Medulla oblongata (tissue), 1 donor: ENCODE measurements around the gene CHCHD10.

ENCODE experiments used
- DNase-seq: peaks from one replicate; pipeline ENCODE4 v3.0.0-alpha.2; 2015; ENCODE audit errors: extremely low spot score

Gene CHCHD10

DNA sequence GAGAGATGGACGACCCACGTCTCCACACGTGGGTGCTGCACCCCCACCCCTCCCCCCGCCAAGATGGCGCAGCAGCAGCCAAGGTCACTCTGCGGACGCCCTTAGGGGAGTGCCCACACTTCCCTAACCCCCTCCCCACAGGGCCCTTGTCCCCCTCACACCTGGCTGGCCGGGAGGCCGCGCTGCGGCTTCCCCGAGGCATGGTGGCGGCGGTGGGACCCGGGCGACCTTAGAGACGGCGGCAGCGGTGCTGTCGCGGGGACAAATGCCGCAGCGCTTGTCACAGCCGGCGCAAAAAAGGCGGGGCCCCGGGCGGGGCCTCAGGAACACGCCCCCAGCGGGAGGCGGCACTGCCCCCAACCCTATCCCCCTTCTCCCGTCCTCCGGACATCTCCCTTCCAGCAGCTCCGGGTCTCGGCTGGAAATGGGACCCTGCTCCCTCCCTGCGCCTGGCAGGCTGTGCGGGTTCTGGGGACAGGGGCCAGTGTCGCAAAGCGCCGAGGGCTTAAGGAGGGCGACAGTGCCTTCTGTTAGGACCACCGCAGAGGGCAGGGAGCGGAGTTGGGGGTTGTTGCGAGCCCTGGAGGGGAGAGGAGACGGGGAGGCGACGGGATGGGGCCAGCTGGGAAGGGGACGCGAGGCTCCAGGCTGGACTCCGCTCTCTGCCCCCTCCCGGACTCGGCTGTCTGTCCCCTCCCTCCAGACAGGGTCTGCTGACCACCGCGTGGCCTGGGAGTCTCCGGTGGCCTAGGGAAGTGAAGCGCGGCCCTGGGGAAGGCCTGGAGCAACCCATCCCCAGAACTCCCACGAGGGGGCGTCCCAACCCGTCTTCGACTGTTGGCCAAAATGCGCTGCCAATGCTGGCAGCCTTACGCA, at the start of gene CHCHD10:
CHCHD10 (minus strand) TSS at position 300 of the 876 bp plus-strand sequence; CDS start at position 202, 98 bp downstream.
- peak; percentile 95 for DNase-seq

DNA sequence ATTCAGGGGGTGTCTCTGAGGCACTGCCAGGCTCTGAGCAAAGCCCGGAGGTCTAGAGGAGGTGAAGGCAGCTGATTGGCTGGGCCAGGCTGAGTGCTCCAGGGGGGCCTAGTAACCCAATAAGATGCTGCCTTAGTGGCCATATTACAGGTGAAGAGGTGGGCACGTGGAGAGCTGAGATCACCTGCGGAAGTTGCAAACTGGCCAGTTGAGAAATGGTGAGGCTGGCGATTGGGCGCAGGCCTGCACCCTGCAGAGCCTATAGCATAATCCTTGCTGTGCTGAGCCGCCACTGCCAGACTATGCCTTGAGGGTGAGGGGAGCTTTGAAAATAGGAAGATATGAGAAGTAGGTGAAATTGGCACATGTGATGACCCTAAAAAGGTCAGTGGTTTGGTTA, 49.4 kb upstream of the CHCHD10 start:
- no peak for DNase-seq

DNA sequence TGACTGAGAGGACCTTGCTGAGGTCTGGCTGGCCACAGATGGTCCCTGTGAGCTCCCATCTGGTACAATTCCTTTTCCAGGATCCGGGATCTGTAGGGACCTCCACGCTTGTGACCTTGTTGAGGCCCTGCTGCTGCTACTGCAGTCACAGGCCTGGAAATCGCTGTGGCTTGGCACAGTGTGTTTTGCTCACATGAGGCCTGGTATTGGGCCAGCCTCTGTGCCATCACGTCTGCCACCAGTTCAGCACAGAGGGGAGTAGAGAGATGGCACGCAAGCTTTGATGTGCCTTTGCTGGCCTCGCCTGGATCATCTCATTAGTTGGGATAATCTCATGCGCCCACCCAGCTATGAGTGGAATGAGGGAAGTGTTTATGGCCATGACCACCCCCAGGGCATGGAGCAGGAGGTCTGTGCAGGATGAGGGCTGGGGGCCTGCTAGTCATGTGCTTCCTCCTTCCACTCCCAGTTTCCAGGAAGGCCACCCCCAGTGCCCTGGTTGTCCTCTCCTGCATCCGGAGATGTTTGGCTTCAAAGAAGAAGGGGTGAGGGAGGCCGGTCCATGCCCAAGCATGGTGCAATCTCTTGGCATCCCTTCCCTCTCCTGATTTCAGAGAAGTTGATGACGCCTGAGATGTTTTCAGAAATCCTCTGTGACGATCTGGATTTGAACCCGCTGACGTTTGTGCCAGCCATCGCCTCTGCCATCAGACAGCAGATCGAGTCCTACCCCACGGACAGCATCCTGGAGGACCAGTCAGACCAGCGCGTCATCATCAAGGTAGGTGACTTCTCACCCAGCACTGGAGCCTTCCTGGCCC, 48.6 kb upstream of the CHCHD10 start:
- peak; percentile 56 for DNase-seq

DNA sequence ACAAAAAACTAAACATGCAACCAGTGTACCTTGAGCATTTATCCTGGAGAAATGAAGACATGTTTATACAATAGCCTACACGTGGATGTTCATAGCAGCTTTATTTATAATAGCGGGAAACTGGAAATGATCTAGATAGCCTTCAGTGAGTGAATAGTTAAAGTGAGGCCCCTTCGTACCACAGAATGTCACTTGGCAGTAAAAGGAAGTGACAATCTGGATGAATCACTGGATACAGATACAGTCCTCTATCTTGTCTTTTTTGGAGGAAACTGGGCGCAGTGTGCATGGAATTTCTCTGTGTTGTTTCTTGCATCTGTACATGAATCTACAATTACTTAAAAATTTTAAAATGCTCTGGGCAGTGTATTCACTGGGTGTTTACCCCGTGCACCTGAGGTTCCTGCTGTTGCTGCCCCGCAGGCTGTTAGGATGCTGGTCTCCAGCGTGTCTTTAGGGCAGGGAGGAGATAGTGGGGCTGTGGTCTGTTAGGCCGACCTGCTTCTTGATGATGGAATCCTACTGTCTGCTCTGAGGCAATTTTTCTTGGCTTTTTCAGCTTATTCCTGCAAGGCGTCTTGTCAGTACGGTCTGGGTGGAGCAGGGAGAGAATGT, 47.9 kb upstream of the CHCHD10 start:
- DNase-seq, result no peak

DNA sequence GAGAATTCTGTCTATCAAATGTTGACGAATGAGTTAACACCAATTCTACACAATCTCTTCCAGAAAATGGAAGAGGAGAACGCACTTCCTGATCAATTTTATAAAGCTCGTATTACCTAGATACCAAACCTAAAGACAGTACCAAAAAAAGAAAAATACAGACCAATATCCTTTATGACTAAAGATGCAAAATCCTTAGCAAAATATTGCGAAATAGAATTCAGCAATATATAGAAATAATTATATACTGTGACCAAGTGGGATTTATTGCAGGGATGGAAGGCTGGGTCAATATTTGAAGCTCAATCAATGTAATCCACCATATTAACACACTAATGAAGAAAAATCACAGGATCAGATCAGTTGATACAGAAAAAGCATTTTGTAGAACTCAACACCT, 44.6 kb upstream of the CHCHD10 start:
- no peak for DNase-seq

GRCh38 chr22:23806837-23807236, 39.1 kb upstream of the CHCHD10 start:
- no peak for DNase-seq

GRCh38 chr22:23804781-23805291, 37.1 kb upstream of the CHCHD10 start:
- peak; percentile 43 for DNase-seq

DNA sequence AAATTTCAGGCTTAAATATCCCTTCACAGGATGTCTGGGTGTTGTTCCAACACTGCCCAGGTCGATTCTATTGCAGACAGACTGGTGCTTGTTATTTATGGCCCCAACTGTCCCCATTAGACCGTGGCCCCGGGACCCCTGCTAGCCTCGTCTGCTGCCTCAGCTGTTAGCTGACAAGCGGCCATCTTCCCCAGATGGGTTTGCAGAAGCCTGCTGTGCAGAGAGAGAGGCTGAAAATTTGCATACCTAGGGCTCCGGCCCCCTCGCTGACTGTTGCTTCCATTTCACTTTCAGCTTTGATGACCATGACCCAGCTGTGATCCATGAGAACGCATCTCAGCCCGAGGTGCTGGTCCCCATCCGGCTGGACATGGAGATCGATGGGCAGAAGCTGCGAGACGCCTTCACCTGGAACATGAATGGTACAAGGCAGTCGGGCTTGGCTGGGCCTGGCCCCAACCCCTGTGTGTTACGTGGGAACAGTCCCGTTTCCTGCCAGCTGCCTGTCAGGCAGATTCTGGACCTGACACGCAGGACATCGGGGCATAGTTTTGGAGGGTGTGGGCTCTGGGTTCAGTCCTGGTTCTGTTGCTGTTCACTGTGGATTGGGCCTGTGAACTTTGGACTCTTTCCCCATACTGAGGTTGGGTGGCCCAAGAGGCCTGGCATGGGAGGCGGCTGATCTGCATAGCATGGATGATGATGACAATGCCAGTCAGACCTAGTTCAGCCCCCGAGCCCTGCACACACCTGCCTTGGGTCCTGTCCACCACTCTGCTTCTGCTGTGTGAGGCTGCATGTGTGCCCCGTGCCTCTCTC, 35.4 kb upstream of the CHCHD10 start:
- DNase-seq, result no peak

DNA sequence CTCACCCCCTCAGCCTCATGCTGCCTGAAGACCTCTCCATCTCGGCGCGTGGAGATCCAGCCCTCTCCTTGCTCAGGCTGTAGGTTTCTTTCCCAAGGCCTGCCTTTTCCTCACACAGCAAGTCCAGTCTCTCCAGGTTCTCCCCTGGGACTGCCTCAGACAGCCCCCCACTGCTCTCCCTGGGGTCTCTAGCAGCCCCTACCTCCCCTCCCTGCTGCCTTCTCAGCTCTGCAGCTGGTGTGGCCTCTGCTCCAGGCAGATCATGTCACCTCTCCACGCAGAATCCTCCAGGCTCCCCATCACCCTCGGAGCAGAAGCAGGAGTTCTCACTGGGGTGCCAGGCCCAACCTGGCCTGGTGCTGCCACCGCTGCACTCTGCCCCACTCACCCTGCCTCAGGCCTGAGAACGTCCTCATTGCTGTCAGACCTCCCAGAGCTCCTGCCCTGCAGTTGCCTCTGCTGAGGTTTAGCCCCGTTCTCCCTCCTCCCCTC, 34.2 kb upstream of the CHCHD10 start:
- DNase-seq, result no peak

DNA sequence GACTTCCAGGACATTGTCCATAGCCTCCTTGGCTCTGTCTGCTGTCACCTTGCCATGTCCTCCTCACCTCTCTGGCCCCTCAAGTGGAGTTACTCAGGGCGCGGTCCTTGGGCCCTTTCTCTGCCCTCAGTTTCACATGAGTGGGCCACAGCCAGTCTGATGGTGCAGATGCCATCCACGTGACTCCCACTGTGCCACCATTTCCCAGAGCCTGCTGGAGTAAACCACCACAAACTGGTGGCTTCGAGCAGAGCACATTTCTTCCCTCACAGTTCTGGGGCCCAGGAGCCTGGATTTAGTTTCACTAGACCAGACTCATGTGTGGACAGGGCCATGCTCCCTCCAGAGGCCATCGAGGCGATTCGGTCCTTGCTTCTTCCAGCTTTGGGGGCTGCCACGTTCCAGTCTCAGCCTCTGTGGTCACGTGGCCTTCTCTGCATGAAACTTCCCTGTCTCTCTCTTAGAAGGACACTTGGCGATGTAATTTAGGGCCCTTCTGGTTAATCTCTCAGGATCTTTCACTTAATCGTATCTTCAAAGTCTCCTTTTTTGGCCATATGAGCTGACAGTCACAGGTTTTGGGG, 33.6 kb upstream of the CHCHD10 start:
- no peak for DNase-seq

GRCh38 chr22:23800297-23801237, 32.8 kb upstream of the CHCHD10 start:
- DNase-seq, result no peak

DNA sequence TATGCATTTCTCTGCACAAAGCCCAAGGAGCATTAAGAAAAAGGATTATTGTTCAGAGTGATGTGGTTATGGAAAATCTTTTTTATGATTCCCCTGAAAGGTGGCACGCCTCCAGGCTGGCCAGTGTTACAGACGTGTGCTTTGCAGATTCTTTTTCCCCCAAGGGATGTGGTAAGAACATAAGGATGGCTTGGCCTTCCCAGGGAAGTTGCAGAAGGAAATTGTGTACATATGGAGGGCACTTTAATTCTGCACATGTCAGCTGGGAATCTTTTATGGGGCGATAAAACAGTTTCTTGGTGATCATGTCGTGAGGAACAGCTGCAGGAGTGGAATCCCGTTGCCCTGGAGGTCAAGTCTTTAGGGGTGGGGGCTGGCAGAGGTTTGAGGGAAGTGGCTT, 28.7 kb upstream of the CHCHD10 start:
- no peak for DNase-seq

GRCh38 chr22:23793326-23793725, 25.6 kb upstream of the CHCHD10 start:
- DNase-seq, result no peak

DNA sequence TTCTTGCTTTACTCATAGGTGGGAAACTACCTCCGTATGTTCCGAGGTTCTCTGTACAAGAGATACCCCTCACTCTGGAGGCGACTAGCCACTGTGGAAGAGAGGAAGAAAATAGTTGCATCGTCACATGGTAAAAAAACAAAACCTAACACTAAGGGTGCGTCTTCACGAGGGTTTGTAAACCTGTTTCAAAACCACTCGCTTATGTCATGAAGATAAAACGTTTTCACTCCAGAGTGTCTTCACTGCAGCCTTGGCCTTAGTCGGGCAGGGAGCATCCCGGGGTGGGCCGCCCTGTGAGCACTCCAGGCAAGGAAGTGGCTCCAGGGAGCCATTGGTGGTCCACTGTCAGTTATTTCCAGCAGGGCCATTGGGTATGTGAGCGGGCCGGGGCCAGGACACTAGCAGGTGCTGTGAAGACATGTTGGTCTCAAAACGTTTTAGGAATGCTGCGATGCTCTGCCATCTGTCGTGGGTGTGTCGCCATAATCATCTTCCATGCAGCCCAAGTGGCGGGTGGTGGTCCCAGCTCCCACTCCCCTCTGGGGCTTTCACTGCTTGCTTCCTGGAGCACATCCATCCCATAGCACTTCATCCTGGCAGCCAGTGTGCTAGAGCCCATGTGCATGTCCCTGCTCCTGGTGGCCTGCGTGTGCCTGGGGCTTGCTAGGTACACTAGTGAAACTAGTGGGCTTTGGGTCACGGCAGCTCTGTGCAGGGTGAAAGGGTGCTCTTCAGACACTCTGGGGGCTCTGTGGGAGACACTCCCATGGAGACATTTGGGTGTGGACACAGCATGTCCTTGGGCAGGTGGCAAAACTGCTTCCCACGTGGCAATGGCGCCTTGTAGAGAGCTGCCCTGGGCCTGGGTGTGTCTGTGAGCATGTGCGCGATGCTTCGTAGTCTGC, 24.2 kb upstream of the CHCHD10 start:
- no peak for DNase-seq

- DNase-seq, result no peak
These were observed 23.3 kb upstream of the CHCHD10 start for GRCh38 chr22:23790819-23791737.

DNA sequence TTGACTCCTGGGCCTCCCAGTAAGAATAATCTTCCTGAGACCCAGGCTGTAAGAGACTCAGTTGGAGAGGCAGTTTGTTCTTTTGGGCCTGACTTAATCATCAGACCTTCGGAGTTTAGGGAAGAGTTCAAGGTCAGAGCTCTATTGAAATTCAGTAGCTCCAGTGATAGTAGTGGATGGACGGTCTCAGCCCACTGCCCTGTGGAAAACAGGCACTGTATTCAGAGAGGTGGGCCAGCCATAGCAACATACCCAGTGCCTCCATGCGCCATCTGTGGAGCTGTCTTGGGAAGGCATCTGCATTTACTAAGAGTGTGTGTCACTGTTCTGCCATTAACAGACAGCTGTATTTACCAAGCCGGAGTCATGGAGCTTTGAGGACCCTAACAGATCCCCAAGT, 21.9 kb upstream of the CHCHD10 start:
- peak; percentile 53 for DNase-seq

DNA sequence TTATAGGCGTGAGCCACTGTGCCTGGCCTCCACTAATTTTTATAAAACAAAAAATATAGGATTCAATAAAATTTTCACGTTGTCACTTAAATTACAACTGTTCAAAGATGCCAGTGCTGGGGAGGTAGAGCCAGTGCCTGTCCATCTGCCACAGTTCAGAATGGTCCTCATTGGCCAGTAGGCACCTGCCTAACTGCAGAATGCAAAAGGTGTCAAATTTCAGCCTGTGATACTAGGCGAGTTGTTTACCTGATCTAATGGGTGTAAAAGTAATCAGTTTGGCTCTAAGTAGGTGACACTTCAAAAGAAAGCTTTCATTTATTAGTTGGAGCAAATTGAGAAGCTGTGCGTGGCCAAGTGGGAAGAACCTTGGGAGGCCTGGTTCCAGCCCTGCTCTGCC, 21.3 kb upstream of the CHCHD10 start:
- no peak for DNase-seq
